Activated CD4-positive, CD25-positive, alpha-beta regulatory T cell treated with anti-CD3 and anti-CD28 coated beads, Interleukin-2, amount 50 U/mL, for 16 hours (primary cell): Measurements from ENCODE around the gene SERPINB8.
"Not testable (repeated sequence)": the region's sequence is repeated elsewhere in the genome, so short reads cannot be mapped to it uniquely, and the experiment has no call there.

Source experiments
- DNase-seq: peaks from one replicate; pipeline ENCODE4 v3.0.0-alpha.2; 2020; ENCODE audit warnings: low read depth, low spot score

The SERPINB8 gene

GRCh38 chr18:63969942-63970808, at the start of gene SERPINB8:
Gene SERPINB8 (plus strand): TSS chr18:63970081. CDS start chr18:63978309, 8,228 bp downstream.
- DNase-seq = peak; percentile 56

GRCh38 chr18:63922049-63922448, 47.8 kb upstream of the SERPINB8 start:
- no peak for DNase-seq

GRCh38 chr18:63924551-63924950, 45.3 kb upstream of the SERPINB8 start:
- DNase-seq = no peak

GRCh38 chr18:63928331-63928730, 41.5 kb upstream of the SERPINB8 start:
- no peak for DNase-seq

DNA sequence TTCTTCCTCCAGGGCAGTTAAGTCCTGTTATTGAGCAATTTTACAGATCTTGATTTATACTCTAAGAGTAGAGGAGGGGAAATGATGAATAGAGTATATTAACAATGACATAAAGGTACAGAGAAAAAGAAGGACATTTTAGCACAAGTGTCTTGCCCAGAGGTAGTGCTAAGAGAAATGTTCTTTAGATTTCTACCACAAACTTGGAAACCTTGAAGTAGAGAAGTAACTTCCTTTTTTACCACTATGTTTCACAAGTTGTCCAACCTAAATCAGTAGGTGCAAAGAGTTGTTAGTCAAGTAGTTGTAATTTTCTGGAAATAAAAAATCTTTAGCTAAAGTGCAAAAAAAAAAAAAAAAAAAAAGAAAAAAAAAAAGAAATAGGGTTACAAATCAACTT, 40.5 kb upstream of the SERPINB8 start:
- not testable (repeated sequence) for DNase-seq

DNA sequence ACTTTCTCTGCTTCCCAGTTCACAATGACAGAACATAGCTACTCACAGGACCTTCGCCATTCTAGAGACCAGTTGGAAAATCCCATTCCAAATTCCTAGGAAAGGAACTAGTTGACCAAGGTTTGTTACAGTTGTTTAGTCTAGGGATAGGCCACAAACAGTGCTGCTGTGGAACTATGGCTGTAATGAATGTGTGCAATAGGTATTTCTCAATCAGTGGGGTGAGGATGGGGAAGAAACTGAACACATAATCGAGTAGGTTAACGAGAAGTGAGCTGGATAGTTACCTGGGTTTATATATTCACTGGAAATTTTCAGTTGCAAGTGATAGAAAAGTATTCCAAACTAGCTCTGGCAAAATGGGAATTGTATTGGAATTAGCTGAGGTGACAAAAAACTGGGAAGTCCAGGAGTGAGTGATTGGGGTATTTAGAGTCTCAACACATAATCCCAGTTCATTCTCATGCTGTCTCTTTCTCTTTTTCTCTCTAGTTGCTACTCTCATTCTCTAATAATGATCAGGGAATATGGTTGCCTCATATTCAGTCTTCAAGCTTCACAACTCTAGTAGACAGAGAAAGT, 39.0 kb upstream of the SERPINB8 start:
- no peak for DNase-seq

DNA sequence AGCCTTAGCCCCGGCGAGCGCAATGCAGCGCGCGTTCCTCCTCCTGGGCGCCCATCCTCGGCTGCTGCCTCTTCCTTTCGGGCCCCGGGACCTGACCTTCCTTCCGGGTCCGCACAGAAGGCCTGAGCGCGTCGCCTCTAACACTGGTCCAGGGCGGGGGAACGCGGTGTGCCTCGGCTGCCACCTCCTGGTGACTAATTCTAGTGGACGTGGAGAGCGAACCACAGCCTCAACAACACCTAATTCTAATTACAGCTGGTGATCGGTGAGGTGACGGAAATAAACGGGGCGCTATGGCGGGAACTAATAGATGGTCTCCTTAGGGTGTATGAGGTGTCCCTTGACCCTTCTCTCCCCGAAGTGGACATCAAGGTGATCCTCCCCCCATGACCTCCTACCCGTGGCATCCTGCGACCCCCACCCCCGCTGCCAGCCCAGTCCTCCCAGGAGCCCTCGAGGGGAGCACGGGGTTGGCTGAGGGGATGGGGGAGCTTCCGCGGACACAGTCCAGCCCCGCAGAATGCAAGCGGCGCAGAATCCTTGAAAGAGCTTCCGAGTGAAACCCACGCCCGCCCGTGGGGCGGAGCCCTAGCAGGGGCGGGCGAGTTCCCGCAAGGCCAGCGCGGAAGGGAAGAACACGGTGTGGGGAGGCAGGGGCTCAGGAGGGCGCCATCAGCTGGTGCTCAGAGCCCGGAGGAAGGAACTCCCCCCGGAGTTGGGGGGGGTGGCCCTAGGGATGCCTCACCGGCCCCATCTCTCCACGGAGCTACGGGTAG, 33.5 kb upstream of the SERPINB8 start:
- peak; percentile 10 for DNase-seq

DNA sequence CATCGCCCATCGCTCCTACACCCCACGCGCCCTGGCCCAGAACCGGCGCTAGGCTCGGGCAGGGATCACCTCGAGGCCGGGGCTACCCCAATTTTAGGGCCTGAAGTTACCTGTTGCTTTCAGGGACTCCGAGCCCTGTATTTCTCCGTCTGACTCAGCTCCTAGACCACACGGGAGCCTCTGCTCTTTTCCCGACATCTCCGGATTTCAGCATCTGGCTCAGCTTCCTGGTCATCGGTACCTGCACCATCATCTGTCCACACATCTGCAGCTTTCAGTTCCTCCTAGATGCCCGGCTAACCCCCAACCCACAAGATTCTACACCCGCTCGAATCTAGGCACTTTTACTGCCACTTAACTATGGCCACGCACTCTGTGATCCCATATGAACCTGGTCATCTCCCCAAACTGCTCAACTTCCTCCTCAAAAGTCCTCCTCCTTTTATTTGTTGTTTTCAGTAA, 32.9 kb upstream of the SERPINB8 start:
- no peak for DNase-seq

GRCh38 chr18:63940008-63940407, 29.9 kb upstream of the SERPINB8 start:
- DNase-seq = no peak

GRCh38 chr18:63940543-63941050, 29.3 kb upstream of the SERPINB8 start:
- DNase-seq = not testable (repeated sequence)

DNA sequence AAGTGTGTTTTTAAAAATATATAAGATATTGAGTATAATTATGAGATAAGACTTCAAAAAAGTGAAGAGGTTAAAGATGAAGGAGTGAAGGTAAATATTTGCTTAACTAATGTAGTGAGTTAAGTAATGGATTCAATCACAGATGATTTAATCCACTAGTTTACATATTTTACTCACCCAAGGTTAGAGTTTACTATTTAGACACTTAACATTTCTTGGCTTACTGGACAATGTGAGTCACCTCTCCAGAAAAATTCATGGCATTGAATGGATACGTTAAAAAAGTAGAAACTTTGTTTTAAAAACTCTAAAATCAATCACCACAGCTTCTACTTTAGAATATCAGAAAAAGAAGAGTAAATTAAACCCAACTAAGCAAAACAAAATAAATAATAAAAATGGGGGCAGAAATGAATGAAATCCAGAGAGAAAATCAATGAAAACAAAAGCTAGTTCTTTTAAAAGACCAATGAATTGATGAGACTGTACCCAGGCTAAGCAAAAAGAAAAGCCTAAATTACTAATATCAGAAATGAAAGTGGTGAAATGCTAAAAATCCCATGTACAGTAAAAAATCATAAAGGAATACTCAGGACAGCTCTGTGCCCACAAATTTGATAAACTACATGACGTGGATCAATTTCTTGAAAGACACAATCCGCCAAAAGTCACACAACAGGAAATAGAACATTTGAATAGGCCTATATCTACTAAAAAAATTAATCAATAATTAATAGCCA, 22.7 kb upstream of the SERPINB8 start:
- no peak for DNase-seq

- DNase-seq = no peak
Observed at GRCh38 chr18:63949068-63949737, 20.7 kb upstream of the SERPINB8 start, which contains the start of gene HMSD. Gene HMSD (plus strand): TSS chr18:63949301. CDS start chr18:63953456, 4,155 bp downstream.

- DNase-seq = no peak
Observed at GRCh38 chr18:63951302-63951705, 18.6 kb upstream of the SERPINB8 start.

GRCh38 chr18:63953811-63954210, 16.1 kb upstream of the SERPINB8 start:
- no peak for DNase-seq

- DNase-seq = no peak
Observed at GRCh38 chr18:63956755-63957154, 13.1 kb upstream of the SERPINB8 start.

DNA sequence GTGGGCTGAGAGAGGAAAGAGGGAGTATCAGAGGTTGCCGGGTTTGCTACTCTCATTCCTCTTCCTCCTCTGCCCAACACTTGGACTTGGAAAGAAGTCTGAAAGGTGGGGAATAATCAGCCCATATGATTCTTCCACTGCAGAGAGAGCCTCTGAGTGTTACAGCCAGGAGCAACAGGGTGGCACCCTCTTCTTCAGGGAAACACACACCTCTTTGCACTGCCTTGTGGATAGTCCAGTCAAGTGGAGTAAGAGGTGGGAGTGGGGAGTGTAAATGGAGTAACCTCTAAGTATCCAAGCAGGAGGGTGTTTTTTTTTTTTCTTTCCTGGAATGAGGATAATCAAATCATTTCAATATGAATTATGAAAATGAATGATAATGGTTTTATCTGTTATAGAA, 9.0 kb upstream of the SERPINB8 start:
- no peak for DNase-seq

GRCh38 chr18:63961435-63961980, 8.4 kb upstream of the SERPINB8 start:
- DNase-seq = no peak

GRCh38 chr18:63962137-63962536, 7.7 kb upstream of the SERPINB8 start:
- no peak for DNase-seq

- no peak for DNase-seq
Observed at GRCh38 chr18:63963615-63964256, 6.1 kb upstream of the SERPINB8 start.

- DNase-seq = no peak
Observed at GRCh38 chr18:63964908-63965307, 5.0 kb upstream of the SERPINB8 start.
